ENCODE measurements around the gene RNF8. TPM values are rescaled to one million over a fixed set of nuclear protein-coding genes. Genes with fewer than 3 reads are reported as not detected.
"Not testable (repeated sequence)": the region's sequence is repeated elsewhere in the genome, so short reads cannot be mapped to it uniquely, and the experiment has no call there.

Gene RNF8
- total RNA-seq, 1 donor = 8.8 TPM

DNA sequence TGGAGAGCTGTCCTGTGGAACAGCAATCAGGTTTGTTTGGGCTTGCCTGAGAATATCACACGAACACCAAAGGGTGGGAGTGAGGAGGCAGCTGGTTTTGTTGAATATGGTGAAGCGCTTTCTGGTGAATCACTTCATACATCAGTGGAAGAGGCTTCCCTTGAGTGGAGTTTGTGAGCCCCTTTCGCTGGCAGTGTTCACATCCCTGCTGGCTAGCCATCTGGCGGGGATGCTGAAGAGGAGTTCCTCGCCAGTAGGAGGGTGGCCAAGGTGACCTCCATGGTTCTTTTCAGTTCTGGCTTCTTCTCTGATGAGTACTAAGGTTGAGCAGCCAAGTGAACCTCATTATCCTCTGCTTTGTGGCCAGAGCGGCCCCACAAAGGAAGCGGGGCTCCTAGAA, 37.7 kb upstream of the RNF8 start:
- Histone ChIP-seq H3K4me1 (ENCODE audit: insufficient read depth, low read length) (no peaks in the 10 kb centered on the region), H3K4me3 (ENCODE audit: low read length) (no peak overlapping the region), H3K27me3 (ENCODE audit: insufficient read depth, low read length) (no peaks in the 10 kb centered on the region), H3K9me3 (ENCODE audit: low read depth, low read length) (no peaks in the 10 kb centered on the region)

DNA sequence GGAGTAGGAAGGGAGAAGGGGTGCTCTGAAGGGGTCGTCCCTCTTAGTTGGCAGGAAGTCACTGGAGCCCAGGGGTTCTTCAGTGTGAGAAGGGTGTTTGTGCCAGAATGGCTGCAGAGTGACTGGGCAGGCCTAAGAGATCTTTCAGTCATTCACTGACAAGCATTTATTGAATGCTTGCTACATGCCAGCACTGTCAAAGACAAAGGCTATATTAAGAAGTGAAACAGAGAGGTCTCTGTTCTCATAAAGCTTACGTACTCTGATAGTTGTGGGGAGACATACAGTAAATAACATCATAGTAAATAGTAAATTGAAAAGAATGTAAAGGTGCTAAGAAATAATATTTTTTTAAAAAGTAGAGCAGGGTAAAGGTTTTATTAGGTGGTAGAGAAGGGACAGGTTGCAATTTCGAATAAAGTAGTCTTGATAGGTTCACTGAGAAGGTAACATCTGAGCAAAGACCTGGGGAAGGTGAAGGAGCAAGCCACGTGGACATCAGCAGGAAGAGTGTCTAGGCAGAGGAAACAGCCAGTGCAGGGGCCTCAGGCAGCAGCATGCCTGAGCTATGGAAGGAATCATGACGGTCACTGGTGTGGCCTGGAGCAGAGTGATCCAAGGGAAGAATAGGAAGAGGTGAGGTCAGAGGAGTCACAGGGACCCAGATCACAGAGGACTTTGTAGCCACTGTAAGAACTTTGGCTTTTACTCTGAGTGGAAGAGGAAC, 36.3 kb upstream of the RNF8 start:
- H3K4me1 ChIP-seq (ENCODE audit: insufficient read depth, low read length) = no peaks in the 10 kb centered on the region

DNA sequence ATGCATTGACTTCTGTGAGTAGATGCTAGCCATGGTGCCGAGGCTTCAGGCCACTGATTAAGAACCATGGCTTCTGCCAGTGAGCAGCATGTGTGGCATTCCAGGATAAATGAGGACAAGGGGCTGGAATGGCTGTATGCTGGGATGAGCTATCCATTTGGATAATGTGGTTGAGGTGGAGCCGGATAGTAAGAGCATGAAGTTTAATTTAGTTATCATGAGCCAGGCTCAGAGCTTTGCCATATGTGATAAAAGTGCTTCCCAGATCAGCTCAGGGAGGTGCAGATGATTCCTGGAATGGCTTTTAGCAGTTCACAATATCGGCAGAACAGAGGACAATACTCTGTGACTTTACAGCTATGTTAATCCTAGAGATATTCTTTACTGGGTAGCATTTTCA, 34.6 kb upstream of the RNF8 start:
- H3K4me1 ChIP-seq (ENCODE audit: insufficient read depth, low read length) = no peaks in the 10 kb centered on the region
- H3K27me3 ChIP-seq (ENCODE audit: insufficient read depth, low read length) = no peaks in the 10 kb centered on the region
- H3K4me3 ChIP-seq (ENCODE audit: low read length) = no peak overlapping the region
- H3K9me3 ChIP-seq (ENCODE audit: low read depth, low read length) = no peaks in the 10 kb centered on the region

More for the DNA sequence above, 36.3 kb upstream of the RNF8 start:
- Histone ChIP-seq H3K9me3 (ENCODE audit: low read depth, low read length) (no peaks in the 10 kb centered on the region), H3K4me3 (ENCODE audit: low read length) (no peak overlapping the region), H3K27me3 (ENCODE audit: insufficient read depth, low read length) (no peaks in the 10 kb centered on the region)

DNA sequence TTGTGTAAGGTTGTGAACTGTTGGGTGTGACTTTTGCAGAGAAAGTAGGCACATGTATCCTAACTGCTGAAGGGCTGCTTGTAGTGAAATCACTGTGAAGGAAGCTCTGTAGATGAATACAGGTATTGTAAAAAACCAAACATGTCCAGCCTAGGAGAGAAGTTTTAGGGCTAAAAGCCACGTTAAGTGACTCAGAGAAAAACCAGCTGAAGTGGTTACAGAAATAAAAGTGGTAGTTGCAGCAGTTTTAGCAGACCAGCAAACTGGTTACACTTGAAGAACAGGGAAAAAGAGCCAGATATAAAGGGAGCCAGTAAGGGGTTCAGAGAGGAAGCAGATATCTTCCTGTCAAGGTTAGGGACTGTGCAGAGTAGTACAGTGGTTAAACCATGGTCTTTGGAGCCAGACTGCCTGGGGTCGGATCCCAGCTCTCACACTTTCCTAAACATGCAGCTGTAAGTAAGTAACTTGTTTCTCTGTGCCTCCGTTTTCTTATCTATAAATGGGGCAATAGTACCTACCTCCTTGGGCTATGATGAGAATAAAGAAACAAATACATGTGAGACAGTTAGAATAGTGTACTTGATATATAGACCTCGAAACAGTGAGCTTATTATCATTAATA, 33.8 kb upstream of the RNF8 start:
- Histone ChIP-seq H3K4me3 (ENCODE audit: low read length) (no peak overlapping the region), H3K9me3 (ENCODE audit: low read depth, low read length) (no peaks in the 10 kb centered on the region), H3K27me3 (ENCODE audit: insufficient read depth, low read length) (no peaks in the 10 kb centered on the region), H3K4me1 (ENCODE audit: insufficient read depth, low read length) (no peaks in the 10 kb centered on the region)

DNA sequence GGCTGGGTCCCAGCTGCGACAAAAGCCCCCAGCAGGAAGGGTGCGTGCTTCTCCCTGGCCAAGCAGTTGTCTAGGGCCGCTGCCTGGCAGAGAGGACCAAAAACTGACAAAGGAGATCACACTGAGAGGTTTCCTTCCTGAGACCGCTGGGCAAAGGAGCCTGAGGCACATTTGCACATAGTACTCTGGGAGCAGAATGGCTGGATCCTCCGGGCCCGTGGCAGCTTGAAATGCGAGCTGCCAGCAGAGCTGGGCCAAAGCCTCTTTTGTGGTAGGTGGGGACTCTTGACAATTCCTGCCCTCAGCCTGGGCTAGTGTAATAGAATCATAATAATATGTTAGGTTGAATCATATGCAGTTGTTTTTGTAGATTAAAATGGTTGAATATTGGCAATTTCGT, 33.1 kb upstream of the RNF8 start:
- H3K4me1 ChIP-seq (ENCODE audit: insufficient read depth, low read length) = no peaks in the 10 kb centered on the region
- H3K4me3 ChIP-seq (ENCODE audit: low read length) = no peak overlapping the region
- no peaks in the 10 kb centered on the region for H3K9me3 ChIP-seq (ENCODE audit: low read depth, low read length)
- H3K27me3 ChIP-seq (ENCODE audit: insufficient read depth, low read length) = no peaks in the 10 kb centered on the region

DNA sequence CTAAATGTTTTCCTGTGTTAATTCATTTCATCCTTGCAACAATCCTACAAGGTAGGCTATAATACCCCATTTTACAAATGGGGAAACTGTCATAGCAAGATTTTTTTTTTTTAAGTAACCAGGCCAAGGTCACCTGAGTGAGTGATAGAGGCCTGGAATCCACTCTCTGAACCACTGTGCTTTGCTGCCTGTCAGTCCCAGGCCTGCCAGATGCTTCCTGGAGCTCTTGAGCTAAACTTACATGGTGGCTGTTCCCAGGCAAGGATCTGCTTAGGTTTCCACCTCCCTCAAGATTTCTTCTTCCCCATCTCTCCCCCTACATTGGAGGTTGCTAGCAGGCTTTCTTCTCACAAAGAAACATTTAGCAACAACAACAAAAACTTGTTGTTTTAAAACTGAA, 32.7 kb upstream of the RNF8 start:
- Histone ChIP-seq H3K9me3 (ENCODE audit: low read depth, low read length) (no peaks in the 10 kb centered on the region), H3K27me3 (ENCODE audit: insufficient read depth, low read length) (no peaks in the 10 kb centered on the region), H3K4me3 (ENCODE audit: low read length) (no peak overlapping the region), H3K4me1 (ENCODE audit: insufficient read depth, low read length) (no peaks in the 10 kb centered on the region)

DNA sequence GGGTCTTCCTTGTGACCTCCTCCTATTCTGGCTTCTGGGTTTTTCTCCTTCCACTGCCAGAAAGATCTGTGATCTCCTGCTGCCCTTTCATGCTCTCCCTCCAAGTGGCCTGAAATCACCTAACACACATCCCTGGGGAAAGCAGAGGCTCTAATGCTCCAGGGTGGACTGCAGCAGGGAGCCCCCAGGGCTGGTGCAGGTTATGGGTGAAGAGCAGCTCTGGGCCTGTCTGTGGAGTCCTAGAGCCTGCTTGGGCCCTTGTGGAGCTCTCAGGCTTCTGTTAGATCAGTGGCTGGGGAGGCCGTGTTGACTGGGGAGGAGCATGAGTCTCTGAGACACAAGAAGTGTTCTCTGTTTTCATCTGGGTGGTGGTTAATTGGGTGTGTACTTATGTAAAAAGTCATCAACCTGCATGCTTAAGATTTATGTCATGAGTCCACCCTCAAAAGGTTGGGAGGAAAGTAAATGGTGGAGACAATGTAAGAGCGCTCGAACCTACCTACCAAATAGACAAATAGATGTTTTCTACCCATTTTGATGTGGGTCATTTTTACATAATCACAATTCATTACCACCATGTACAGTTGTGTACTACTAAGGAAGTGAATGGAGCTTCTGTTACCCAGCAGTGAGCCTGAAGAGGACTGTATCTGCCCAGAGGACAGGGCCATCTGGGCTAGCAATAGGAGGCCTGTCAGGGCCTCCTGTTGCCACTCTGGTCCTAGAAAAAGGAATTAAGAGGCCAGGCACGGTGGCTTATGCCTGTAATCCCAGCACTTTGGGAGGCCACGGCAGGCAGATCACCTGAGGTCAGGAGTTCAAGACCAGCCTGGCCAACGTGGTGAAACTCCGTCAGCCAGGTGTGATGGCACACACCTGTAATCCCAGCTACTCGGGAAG, 32.0 kb upstream of the RNF8 start:
- no peaks in the 10 kb centered on the region for H3K9me3 ChIP-seq (ENCODE audit: low read depth, low read length)
- no peaks in the 10 kb centered on the region for H3K4me1 ChIP-seq (ENCODE audit: insufficient read depth, low read length)
- H3K4me3 ChIP-seq (ENCODE audit: low read length) = no peak overlapping the region
- H3K27me3 ChIP-seq (ENCODE audit: insufficient read depth, low read length) = no peaks in the 10 kb centered on the region

DNA sequence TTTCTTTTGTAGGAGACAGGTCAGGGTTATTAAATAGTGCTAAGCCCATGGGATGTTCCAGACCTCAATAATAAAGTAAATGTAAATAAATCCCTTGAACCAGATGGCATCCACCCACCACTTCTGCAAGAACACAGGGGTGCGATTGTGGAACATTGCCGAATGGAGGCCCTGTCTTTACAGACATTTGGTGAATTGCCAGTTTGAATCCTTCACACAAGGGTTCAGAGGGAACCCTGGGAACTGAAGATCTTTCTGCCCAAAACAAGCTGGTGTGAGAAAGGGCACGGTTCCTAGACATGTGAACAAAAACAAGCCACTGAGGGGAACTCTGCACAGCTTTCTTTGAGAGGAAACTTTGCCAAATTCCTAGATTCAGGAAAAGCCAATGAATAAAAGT, 30.2 kb upstream of the RNF8 start:
- H3K4me3 ChIP-seq (ENCODE audit: low read length) = no peak overlapping the region
- H3K9me3 ChIP-seq (ENCODE audit: low read depth, low read length) = no peaks in the 10 kb centered on the region
- H3K27me3 ChIP-seq (ENCODE audit: insufficient read depth, low read length) = no peaks in the 10 kb centered on the region
- H3K4me1 ChIP-seq (ENCODE audit: insufficient read depth, low read length) = no peaks in the 10 kb centered on the region

DNA sequence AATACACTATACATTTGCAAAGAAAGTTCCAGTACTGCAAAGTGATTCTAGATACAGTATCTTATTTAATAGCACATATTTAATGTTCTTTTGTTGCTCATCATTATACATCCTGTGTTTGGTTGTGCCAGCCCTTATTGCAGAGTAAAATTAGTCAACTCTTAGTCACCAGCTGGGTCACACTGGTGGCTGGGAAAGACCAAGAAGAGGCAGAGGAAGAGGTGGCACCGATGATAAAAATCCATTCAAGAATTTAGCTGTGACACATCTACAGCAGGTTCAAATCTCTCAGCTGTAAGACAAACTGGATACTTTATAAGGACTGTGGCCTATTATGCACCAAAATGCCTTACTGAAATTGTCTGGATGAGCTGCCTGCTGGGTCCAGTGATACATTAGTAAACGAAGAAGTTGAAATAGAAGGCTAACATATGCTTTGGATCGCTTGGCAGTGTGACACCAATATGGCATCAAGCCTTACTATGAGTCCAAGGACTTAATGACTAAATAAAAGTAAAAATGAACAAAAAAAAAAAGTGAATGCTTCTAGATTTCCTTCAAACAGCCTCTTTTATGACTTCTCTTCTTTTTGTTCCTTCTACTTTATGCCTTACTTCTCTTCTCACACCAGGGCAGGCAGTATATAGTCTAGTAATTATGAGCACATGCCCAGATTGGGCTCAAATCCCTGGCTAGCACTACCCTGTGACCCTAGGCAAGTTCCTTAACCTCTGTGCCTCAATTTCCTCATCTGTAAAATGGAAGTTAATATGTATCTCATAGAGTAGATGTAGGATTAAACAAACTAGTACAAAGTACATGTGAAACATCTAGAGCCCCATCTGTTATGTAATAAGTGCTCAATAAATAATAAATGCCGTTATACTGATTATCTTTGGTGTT, 29.4 kb upstream of the RNF8 start:
- no peak overlapping the region for H3K4me3 ChIP-seq (ENCODE audit: low read length)
- no peaks in the 10 kb centered on the region for H3K27me3 ChIP-seq (ENCODE audit: insufficient read depth, low read length)
- no peaks in the 10 kb centered on the region for H3K4me1 ChIP-seq (ENCODE audit: insufficient read depth, low read length)
- H3K9me3 ChIP-seq (ENCODE audit: low read depth, low read length) = no peaks in the 10 kb centered on the region

DNA sequence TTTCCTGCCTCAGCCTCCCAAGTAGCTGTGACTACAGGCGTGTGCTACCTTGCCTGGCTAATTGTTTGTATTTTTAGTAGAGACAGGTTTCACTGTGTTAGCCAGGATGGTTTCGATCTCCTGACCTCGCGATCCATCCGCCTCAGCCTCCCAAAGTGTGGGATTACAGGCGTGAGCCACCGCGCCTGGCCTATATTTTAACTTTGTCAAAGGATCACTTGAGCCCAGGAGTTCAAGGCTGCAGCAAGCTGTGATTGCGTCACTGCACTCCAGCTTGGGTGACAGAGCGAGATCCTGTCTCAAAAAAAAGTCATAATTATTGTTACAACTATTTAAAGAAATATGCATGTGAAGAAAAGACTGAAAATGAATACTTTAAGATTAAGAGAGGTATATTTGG, 23.4 kb upstream of the RNF8 start:
- not testable (repeated sequence) for H3K4me3 ChIP-seq (ENCODE audit: low read length); H3K9me3 ChIP-seq (ENCODE audit: low read depth, low read length); H3K4me1 ChIP-seq (ENCODE audit: insufficient read depth, low read length); H3K27me3 ChIP-seq (ENCODE audit: insufficient read depth, low read length)

DNA sequence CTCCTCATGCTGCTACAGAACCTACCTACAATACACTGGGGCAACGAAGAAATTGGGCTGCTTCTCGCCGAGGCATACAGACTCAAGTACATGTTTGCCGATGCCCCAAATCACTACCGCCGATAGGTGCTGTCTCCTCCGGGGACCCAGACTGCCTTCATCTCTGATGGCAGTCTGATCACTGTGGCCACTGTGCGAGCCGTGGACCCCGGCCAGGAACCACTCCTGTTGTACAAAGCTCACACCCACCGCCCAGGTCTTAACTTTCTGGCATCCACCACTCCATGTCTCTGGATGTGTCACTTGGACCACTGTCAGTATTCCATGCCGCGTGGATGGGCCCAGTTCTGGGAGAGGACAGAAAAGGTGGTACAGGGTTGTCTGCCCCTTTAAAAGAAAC, 22.7 kb upstream of the RNF8 start:
- no peaks in the 10 kb centered on the region for H3K4me1 ChIP-seq (ENCODE audit: insufficient read depth, low read length)
- no peak overlapping the region for H3K4me3 ChIP-seq (ENCODE audit: low read length)
- H3K27me3 ChIP-seq (ENCODE audit: insufficient read depth, low read length) = no peaks in the 10 kb centered on the region
- H3K9me3 ChIP-seq (ENCODE audit: low read depth, low read length) = no peaks in the 10 kb centered on the region

DNA sequence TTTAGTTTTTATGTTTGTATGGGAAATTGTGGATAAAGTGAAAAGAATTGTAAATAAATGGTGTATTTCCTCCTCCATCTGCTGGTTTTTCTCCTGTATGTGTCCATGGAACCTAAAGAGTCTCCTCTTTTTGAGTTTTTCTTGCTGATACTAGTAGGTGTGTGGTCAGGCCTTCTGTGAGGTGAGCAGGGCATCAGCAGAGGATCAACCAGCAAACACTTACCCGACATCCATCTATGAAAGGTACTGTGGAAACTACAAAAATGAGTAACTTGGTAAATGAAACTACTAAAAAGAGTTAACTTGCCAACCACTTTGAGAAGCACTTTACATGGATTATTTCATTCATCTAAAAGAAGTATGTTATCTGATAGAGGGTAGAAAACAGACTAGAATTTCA, 20.9 kb upstream of the RNF8 start:
- Histone ChIP-seq H3K9me3 (ENCODE audit: low read depth, low read length) (no peaks in the 10 kb centered on the region), H3K4me1 (ENCODE audit: insufficient read depth, low read length) (no peaks in the 10 kb centered on the region), H3K27me3 (ENCODE audit: insufficient read depth, low read length) (no peaks in the 10 kb centered on the region), H3K4me3 (ENCODE audit: low read length) (no peak overlapping the region)

DNA sequence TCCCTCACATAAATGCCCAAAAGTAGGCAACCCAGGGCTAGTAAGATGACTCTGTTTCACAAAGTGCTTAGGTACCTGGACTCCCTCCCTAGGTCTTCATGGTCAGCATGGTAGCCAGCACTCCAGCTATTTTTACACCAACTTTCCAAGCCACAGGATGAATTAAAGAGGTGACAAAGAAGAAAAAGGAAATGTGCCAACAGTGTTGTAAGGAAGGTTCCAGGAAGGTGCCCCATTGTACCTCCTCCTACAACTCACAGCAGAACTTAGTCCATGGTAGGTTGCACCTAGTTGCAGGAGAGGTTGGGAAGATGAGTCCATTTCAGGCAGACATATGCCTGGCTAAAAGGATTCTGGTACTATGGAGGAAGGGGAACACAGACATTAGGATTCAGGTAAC, 19.7 kb upstream of the RNF8 start:
- no peaks in the 10 kb centered on the region for H3K27me3 ChIP-seq (ENCODE audit: insufficient read depth, low read length)
- H3K9me3 ChIP-seq (ENCODE audit: low read depth, low read length) = no peaks in the 10 kb centered on the region
- H3K4me1 ChIP-seq (ENCODE audit: insufficient read depth, low read length) = no peaks in the 10 kb centered on the region
- no peak overlapping the region for H3K4me3 ChIP-seq (ENCODE audit: low read length)

DNA sequence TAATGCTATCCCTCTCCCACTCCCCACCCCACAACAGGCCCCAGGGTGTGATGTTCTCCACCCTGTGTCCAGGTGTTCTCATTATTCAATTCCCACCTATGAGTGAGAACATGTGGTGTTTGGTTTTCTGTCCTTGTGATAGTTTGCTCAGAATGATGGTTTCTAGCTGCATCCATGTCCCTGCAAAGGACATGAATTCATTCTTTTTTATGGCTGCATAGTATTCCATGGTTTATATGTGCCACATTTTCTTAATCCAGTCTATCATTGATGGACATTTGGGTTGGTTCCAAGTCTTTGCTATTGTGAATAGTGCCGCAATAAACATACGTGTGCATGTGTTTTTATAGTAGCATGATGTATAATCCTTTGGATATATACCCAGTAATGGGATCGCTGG, 15.5 kb upstream of the RNF8 start:
- not testable (repeated sequence) for H3K4me1 ChIP-seq (ENCODE audit: insufficient read depth, low read length); H3K4me3 ChIP-seq (ENCODE audit: low read length); H3K27me3 ChIP-seq (ENCODE audit: insufficient read depth, low read length); H3K9me3 ChIP-seq (ENCODE audit: low read depth, low read length)

Measured in mononuclear cell (primary cell).